ENCODE measurements around the gene CACNG5.

Gene CACNG5

DNA sequence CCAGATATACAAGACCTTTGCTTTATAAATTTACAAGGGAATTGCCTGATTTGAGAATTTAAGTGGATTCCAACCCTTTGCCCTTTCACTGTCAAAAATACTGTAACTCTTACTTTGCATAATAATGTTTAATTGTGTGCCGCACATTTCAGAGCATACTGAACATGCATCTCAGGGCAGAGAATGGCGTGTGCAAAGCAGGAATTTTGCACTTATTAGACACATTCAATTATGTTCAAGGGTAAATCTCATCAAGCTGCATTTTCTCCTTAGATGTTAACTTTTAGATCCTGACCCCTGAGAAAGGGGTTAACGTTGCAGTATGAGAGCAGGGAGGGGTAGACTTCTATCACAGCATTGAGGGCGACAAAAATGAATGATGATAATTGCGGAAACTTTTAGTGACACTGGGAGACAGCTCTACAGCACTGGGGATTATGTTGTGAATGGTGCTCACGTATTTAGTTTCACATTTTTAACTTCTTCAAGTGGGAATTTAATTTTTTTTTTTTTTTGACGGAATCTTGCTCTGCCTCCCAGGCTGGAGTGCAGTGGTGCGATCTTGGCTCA, 75.0 kb downstream of the CACNG5 start:
- no peak for DNase-seq

DNA sequence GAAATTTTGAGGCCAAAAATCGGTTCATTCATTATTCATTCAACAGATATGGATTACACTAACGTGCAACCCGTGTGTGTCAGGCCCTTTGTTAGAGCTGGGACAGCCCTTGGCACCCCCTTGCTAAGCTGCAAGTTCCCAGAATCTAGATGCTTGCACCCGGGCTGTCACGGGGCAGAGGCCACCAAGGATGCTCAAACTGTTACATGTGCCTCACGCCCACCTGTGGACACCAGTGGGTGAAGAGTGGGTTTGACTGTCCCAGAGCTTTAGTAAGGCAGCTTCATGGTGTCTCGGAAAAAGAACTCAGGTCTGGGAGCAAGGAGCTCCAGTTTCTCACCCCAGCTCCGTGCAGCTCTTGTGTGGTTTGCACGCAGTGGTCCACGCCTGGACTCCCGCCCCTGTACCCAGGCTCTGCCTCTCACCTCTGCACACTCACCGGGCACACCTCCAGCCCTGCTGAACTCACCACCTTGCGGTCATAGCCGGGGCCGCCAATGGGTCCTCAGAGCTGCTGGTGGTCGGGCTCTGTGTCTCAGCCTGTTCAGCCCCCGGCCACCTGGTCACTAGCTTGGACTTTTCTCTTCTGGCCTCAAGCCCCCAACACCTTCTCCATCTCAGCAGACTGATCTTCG, 75.9 kb downstream of the CACNG5 start:
- DNase-seq: no peak

- DNase-seq: no peak
Observed at GRCh38 chr17:66915204-66915611, 80.3 kb downstream of the CACNG5 start.

- DNase-seq: no peak
Observed at GRCh38 chr17:66915792-66916191, 80.9 kb downstream of the CACNG5 start.

- no peak for DNase-seq
Observed at GRCh38 chr17:66916946-66917345, 82.0 kb downstream of the CACNG5 start.

- no peak for DNase-seq
Observed at GRCh38 chr17:66918896-66919295, 84.0 kb downstream of the CACNG5 start.

- DNase-seq: no peak
Observed at GRCh38 chr17:66920435-66920834, 85.5 kb downstream of the CACNG5 start.

DNA sequence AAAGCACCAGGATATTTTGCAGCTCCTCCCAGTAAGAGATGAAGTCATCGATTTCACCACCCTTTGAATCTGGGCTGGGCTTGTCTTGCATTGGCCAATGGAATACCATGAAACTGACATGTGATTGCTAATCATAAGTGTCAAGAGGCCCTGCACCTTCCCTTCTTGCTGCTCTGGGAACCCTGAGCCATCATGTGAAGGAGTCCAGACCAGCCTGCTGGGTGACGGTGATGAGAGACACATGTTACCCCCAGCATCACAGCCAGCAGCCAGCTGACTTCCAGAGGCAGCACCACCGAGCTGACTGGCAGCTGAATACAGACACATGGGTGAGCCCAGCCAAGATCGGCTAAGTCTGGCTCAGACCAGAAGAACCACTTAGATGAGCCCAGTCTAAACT, 86.0 kb downstream of the CACNG5 start:
- no peak for DNase-seq

GRCh38 chr17:66923886-66924285, 89.0 kb downstream of the CACNG5 start:
- DNase-seq: no peak

- DNase-seq: no peak
Observed at GRCh38 chr17:66925811-66926500, 91.0 kb downstream of the CACNG5 start.

DNA sequence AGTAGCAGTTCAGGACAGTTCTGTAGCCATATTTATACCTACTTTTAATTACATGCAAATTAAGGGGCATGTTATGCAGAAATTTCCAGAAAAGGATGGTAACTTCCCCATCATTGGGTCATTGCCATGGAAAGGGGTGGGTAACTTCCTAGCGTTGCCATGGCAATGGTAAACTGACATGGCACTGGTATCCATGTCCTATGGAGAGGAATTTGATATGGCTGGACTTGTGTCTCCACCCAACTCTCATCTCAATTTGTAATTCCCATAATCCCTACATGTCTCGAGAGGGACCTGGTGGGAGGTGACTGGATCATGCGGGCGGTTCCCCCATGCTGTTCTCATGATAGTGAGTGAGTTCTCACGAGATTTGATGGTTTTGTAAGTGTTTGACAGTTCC, 94.0 kb downstream of the CACNG5 start:
- no peak for DNase-seq

GRCh38 chr17:66929591-66929990, 94.7 kb downstream of the CACNG5 start:
- no peak for DNase-seq

- DNase-seq: no peak
Observed at GRCh38 chr17:66930933-66931332, 96.0 kb downstream of the CACNG5 start.

DNA sequence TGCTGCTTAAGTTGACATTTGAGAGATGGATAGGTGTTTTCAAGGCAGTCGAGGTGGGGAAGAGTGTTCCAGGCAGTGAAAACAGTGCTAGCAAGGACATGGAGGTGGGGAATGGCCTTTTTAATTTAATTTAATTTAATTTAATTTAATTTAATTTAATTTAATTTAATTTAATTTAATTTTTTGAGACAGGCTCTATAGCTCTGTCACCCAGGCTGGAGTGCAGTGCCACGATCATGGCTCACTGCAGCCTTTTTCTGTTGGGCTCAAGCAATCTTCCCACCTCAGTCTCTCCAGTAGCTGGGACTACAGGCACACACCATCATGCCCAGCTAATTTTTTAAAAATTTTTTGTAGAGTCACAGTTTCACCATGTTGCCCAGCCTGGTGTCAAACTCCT, 97.4 kb downstream of the CACNG5 start:
- DNase-seq: no peak

GRCh38 chr17:66934040-66934439, 99.1 kb downstream of the CACNG5 start:
- DNase-seq: no peak

Measured in CD4-positive, alpha-beta T cell treated with Interleukin-6 for 4 hours (primary cell).